Gastrocnemius medialis (tissue), 4 donors: ENCODE results near the gene CSF3. TPM values are rescaled to one million over a fixed set of nuclear protein-coding genes. Genes with fewer than 3 reads are reported as not detected.

Experiments
- ATAC-seq, 2 donors: fragments of 150-250 bp; one replicate each; pipeline ENCODE4 v1.9.1; 2016
- DNase-seq, 2 donors: peaks; one replicate each; pipeline ENCODE4 v3.0.0-alpha.2; 2019
- H3K27ac ChIP-seq, 4 donors: fragments of 200-600 bp; sonication (generic); 1 replicate in 1 of 4; 2 replicates in 3 of 4; pipeline ENCODE4 v1.5.1; 2016 to 2018; ENCODE audit warnings: mild to moderate bottlenecking in 2 of 4, moderate library complexity in 1 of 4
- H3K27me3 ChIP-seq, 3 donors: fragments of 200-600 bp; sonication (generic) in 2 of 3; 1 replicate in 1 of 3; 2 replicates in 2 of 3; pipeline versions ENCODE4 v1.5.1 to v1.6.0; 2016 to 2019; ENCODE audit warnings: mild to moderate bottlenecking in 1 of 3, moderate library complexity in 1 of 3
- H3K36me3 ChIP-seq, 2 donors: fragments of 200-600 bp; sonication (generic) in 1 of 2; one replicate each; pipeline ENCODE4 v1.5.1; 2017 to 2018
- H3K4me1 ChIP-seq, 2 donors: fragments of 200-600 bp; sonication (generic) in 1 of 2; one replicate each; pipeline ENCODE4 v1.5.1; 2016 to 2017; ENCODE audit warnings: mild to moderate bottlenecking in 2 of 2
- H3K4me3 ChIP-seq, 4 donors: fragments of 200-600 bp; sonication (generic) in 3 of 4; 1 replicate in 1 of 4; 2 replicates in 3 of 4; pipeline ENCODE4 v1.5.1; 2016 to 2019; ENCODE audit warnings: mild to moderate bottlenecking in 2 of 4
- H3K9me3 ChIP-seq, 3 donors: fragments of 200-600 bp; sonication (generic) in 2 of 3; 1 replicate in 1 of 3; 2 replicates in 2 of 3; pipeline ENCODE4 v1.5.1; 2016 to 2019
- POLR2A ChIP-seq, 2 donors: fragments of 450-650 bp; IDR thresholded peaks; one replicate each; pipeline ENCODE4 v1.6.1; 2017; ENCODE audit warnings: antibody characterized with exemption in 2 of 2, mild to moderate bottlenecking in 2 of 2, moderate library complexity in 2 of 2
- in situ Hi-C, 4 donors: fragments of 200-750 bp; cut with MboI; loops; one replicate each; pipeline versions ENCODE4 v1.15.0 to v1.8.0; 2017; ENCODE audit warnings: low sequenced_read_pairs in 4 of 4
- intact Hi-C: fragments of 100-400 bp; cut with DNase I; formaldehyde crosslinking; loops from one replicate; pipeline ENCODE4 v1.15.1; 2023; ENCODE audit warnings: low total_unique reads
- microRNA-seq, 2 donors: library from miRNA; unstranded; fragments of <30 nt; microRNA quantifications; one replicate each; pipeline ENCODE4, GENCODE V29; 2016; ENCODE audit warnings: borderline replicate concordance in 2 of 2
- total RNA-seq, 4 donors: library from RNA; depleted of rRNA; stranded (reverse); fragments of >200 nt; gene quantifications; one replicate each; pipeline versions ENCODE4 v1.1.0 to v1.2.3, GENCODE V29; 2016
- TF ChIP-seq, protein P1 (sequence below), 5 experiments: fragments of 450-650 bp in 3 of 5; fragments of 200-600 bp in 2 of 5; sonication (generic) in 2 of 5; IDR thresholded peaks in 4 of 5; conservative IDR thresholded peaks in 1 of 5; 1 replicate in 4 of 5; 2 replicates in 1 of 5; pipeline ENCODE4 v1.5.1; 2016 to 2019; ENCODE audit warnings: antibody characterized with exemption in 5 of 5, mild to moderate bottlenecking in 3 of 5, moderate library complexity in 3 of 5

CSF3 gene
- total RNA-seq, 4 donors from 2014 or later = 11.4 to 20.6 (median 16.3) TPM

DNA sequence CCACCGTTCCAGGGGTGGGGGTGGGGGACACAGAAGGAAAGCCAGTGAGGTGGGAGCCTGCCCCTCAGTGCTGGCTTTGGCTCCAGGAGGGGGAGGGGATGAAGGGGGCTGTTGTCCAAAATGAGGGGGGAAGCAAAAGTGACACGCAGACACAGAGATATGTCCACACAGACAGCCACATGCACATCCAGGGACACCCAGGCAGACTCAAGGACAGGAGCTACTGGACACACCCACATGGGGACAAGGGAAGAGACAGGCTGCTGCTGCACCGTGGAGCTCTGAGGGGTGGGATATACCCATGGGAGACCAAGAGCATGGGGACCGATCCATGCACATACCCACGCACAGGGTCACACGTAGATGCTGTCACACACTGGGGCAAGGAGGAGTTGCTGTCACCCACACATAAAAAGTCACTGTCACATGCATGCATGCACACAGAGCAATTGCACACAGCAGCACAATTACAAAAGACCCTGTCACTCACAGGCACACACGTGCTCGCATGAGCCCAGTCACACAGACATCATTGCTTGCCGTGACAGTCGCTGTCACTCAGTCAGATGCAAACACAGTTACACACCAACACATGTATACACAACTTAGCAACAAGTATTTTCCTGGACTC, 48.8 kb downstream of the CSF3 start:
- peak; percentile 64 for TF ChIP-seq POLR2A (IDR thresholded peaks at IDR 0.05)
- TF ChIP-seq, protein P1, sequence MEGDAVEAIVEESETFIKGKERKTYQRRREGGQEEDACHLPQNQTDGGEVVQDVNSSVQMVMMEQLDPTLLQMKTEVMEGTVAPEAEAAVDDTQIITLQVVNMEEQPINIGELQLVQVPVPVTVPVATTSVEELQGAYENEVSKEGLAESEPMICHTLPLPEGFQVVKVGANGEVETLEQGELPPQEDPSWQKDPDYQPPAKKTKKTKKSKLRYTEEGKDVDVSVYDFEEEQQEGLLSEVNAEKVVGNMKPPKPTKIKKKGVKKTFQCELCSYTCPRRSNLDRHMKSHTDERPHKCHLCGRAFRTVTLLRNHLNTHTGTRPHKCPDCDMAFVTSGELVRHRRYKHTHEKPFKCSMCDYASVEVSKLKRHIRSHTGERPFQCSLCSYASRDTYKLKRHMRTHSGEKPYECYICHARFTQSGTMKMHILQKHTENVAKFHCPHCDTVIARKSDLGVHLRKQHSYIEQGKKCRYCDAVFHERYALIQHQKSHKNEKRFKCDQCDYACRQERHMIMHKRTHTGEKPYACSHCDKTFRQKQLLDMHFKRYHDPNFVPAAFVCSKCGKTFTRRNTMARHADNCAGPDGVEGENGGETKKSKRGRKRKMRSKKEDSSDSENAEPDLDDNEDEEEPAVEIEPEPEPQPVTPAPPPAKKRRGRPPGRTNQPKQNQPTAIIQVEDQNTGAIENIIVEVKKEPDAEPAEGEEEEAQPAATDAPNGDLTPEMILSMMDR (IDR thresholded peaks at IDR 0.05 in 4 of 5, conservative IDR thresholded peaks at IDR 0.05 in 1 of 5) = no peak
- peaks cover 48 to 57% of the 10 kb centered on the region in 2 donors for H3K4me1 ChIP-seq
- in situ Hi-C loops = no loop called here

DNA sequence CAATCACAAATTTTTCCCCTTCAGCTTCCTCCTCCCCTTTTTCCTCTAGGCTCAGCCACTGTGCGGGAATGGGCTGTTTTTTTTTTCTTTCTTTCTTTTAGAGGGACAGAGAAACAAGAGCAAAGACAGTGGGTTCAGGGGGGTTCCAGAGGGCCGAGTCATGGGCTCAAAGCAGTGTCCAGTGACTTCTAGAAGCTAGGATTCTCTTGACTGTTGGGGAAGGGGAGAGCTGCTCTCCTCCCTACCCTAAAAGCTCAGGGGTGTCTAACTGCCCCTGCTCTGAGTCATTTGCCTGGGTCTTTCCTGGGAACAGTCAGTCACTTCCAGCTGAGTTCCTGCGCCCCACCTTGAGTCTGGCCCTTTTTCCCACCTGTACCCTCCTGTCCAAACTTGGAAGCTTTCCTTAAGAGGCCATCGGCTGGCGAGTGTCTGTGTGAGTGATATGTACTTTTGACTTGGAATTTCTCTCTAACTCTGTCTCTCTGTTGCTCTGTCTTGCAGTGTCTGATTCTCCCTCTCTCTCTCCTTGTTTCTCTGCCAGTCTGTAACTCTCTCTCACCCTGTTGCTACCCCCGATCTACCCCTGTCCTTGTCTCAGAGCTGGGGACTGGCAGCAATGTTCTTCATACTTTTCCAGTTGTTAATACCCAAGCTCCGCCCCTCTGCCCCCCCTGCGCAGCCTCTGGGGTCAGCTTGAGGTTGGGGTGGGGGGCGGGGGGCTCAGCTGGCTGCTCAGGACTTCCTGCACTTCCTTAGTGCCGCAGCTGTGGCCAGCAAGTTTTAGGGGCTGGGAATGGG, 49.9 kb downstream of the CSF3 start:
- Histone ChIP-seq H3K27me3 (no peaks in the 10 kb centered on the region), H3K36me3 (no peaks in the 10 kb centered on the region), H3K4me1 (peaks cover 60 to 68% of the 10 kb centered on the region in 2 donors), H3K9me3 (no peaks in the 10 kb centered on the region), H3K4me3 (peak overlapping the region; percentile 84 to 100 (median 96)), H3K27ac (peak overlapping the region; percentile 100)
- in situ Hi-C loops (loop anchor here in 1 of 4 donors (5.0 kb wide), 1 partner anchor 42 kb away; no protein-coding TSS in a partner anchor), intact Hi-C loops (loop anchor here (1.0 to 5.0 kb wide), 2 partner anchors 46 to 102 kb away; no protein-coding TSS in a partner anchor)
- no peak for DNase-seq
- TF ChIP-seq, protein P1 (IDR thresholded peaks at IDR 0.05 in 4 of 5, conservative IDR thresholded peaks at IDR 0.05 in 1 of 5) = no peak
- TF ChIP-seq POLR2A (IDR thresholded peaks at IDR 0.05) = no peak
- ATAC-seq = no peak

More for the DNA sequence above, 48.8 kb downstream of the CSF3 start:
- H3K27me3 ChIP-seq = no peaks in the 10 kb centered on the region
- H3K4me3 ChIP-seq = peak overlapping the region; percentile 84 to 100 (median 96)
- DNase-seq = peak; percentile 70 to 80
- H3K9me3 ChIP-seq = no peaks in the 10 kb centered on the region
- no peaks in the 10 kb centered on the region for H3K36me3 ChIP-seq
- H3K27ac ChIP-seq = peak overlapping the region; percentile 100
- peak; percentile 33 to 55 for ATAC-seq
- intact Hi-C loops = loop anchor here (1.0 to 5.0 kb wide), 2 partner anchors 47 to 103 kb away; no protein-coding TSS in a partner anchor

DNA sequence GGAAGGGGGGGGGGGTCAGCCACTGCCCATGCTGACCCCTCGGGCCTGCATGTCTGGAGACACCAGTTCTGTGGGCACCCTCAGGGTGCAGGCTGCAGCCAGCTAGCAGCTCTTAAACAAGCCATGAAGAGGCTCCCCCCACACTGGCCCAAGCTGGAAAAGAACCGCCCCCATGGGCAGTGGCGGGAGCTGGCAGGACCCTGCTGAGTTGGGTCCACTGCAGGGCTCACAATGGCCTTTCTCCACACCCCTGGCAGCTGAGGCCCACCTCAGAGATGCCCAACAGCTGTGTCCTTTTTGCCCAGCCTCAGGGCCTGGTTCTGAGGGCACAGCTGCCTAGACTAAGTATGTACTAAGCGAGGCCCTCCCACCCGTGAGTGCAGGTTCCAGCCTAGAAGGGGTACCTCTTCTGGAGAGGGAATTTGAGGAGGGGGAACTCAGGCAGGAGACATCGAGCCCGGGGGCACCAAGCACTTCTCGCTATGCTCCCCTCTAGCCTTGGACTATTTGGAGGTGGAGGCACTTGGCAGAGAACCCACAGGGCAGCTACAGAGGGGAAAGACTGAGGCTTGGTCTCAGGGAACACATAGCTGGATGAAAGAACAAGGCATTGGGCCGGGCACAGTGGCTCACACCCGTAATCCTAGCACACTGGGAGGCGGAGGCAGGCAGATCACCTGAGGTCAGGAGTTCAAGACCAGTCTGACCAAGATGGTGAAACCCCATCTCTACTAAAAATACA, 50.7 kb downstream of the CSF3 start:
- intact Hi-C loops = no loop called here

More for the DNA sequence above, 50.7 kb downstream of the CSF3 start:
- Histone ChIP-seq H3K4me3 (peak overlapping the region in 3 of 4 donors; percentile 94 to 100 (median 99)), H3K9me3 (no peaks in the 10 kb centered on the region), H3K27me3 (no peaks in the 10 kb centered on the region), H3K27ac (peak overlapping the region; percentile 100), H3K4me1 (peaks cover 68 to 76% of the 10 kb centered on the region in 2 donors), H3K36me3 (no peaks in the 10 kb centered on the region)
- TF ChIP-seq POLR2A (IDR thresholded peaks at IDR 0.05) = no peak
- TF ChIP-seq, protein P1 (IDR thresholded peaks at IDR 0.05 in 4 of 5, conservative IDR thresholded peaks at IDR 0.05 in 1 of 5) = no peak
- in situ Hi-C loops = loop anchor here in 1 of 4 donors (5.0 kb wide), 1 partner anchor 41 kb away; no protein-coding TSS in a partner anchor
- DNase-seq = no peak
- ATAC-seq = no peak

Small RNAs within 50 kb of the gene (microRNA-seq; reads per million reads assigned to microRNA genes)
- gene MIR6884 = 0 reads per million in 2 donors

Other genes with a start within 250 kb of the CSF3 start
- under 1 TPM; 0.07 to 0.88 (median 0.34) TPM for gene IKZF3, start 151.1 kb upstream of the CSF3 start, total RNA-seq
- gene ZPBP2, start 147.2 kb upstream of the CSF3 start, total RNA-seq = not detected
- 1 to 10 TPM in 2 of 4 donors, under 1 TPM in 2; 0.07 to 1.1 (median 0.92) TPM for gene GSDMB, start 96.8 kb upstream of the CSF3 start, total RNA-seq
- gene ORMDL3, start 87.8 kb upstream of the CSF3 start, total RNA-seq = 10 to 100 TPM; 17.3 to 36.2 (median 29.6) TPM
- not detected for gene LRRC3C, start 87.7 kb upstream of the CSF3 start, total RNA-seq
- gene GSDMA, start 52.4 kb upstream of the CSF3 start, total RNA-seq = under 1 TPM in 2 of 4 donors, not detected in 2; 0.16 to 0.26 TPM
- 100 to 1,000 TPM; 211 to 364 (median 329) TPM for gene PSMD3, start 34.6 kb upstream of the CSF3 start, total RNA-seq
- gene MED24, start 39.0 kb downstream of the CSF3 start, total RNA-seq = 100 to 1,000 TPM in 2 of 4 donors, 10 to 100 TPM in 2; 54.2 to 124 (median 93.9) TPM
- gene THRA, start 47.5 kb downstream of the CSF3 start, total RNA-seq = 10 to 100 TPM; 42.2 to 71.6 (median 48.2) TPM
- 10 to 100 TPM; 16.0 to 34.2 (median 18.3) TPM for gene NR1D1, start 85.1 kb downstream of the CSF3 start, total RNA-seq
- 10 to 100 TPM; 75.7 to 96.3 (median 85.9) TPM for gene MSL1, start 106.5 kb downstream of the CSF3 start, total RNA-seq
- gene CASC3, start 125.1 kb downstream of the CSF3 start, total RNA-seq = 10 to 100 TPM; 35.8 to 41.3 (median 39.8) TPM
- 1 to 10 TPM; 1.8 to 5.8 (median 5.2) TPM for gene RAPGEFL1, start 162.0 kb downstream of the CSF3 start, total RNA-seq
- 1 to 10 TPM; 4.6 to 6.2 (median 5.4) TPM for gene WIPF2, start 203.9 kb downstream of the CSF3 start, total RNA-seq